OCI-LY3 (cell line): Measurements from ENCODE around the gene SLC4A8.

ENCODE experiments used
- EZH2phosphoT487 ChIP-seq: fragments of 200-600 bp; shearing (Covaris generic); IDR thresholded peaks from 2 replicates; pipeline ENCODE4 v1.6.1; 2018; ENCODE audit warnings: antibody characterized with exemption, mixed run types, low read depth
- TF ChIP-seq, protein P1 (sequence below): fragments of 200-600, 300-600 bp; sonication (generic); IDR thresholded peaks from 2 replicates; pipeline ENCODE4 v1.5.1; 2014; ENCODE audit warnings: antibody characterized with exemption, low read length, low read depth

DNA sequence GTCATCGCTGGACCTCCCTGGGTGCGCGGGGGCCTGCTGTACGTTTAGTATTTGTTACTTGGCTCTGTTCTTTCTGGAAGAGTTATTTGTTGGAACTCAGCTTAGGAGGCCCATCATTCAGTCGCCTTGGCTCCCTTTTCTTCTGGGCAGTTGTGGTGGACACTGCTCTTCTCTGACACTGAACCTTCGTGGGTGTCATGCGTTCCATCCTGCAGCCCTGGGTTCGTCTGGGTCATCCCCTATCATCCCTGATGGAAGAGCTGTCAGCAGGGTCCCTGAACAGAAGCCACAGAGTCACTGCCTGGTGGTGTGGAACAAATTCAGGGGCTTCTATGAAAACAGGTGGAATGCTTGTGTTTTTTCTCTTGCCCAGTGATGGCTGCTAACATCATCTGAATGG, 113.5 kb downstream of the SLC4A8 start:
- TF ChIP-seq, protein P1, sequence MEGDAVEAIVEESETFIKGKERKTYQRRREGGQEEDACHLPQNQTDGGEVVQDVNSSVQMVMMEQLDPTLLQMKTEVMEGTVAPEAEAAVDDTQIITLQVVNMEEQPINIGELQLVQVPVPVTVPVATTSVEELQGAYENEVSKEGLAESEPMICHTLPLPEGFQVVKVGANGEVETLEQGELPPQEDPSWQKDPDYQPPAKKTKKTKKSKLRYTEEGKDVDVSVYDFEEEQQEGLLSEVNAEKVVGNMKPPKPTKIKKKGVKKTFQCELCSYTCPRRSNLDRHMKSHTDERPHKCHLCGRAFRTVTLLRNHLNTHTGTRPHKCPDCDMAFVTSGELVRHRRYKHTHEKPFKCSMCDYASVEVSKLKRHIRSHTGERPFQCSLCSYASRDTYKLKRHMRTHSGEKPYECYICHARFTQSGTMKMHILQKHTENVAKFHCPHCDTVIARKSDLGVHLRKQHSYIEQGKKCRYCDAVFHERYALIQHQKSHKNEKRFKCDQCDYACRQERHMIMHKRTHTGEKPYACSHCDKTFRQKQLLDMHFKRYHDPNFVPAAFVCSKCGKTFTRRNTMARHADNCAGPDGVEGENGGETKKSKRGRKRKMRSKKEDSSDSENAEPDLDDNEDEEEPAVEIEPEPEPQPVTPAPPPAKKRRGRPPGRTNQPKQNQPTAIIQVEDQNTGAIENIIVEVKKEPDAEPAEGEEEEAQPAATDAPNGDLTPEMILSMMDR: no peak
- no peak for TF ChIP-seq EZH2phosphoT487
